Uterus (tissue), 4 donors: Measurements from ENCODE around the gene CTCF. TPM values are rescaled to one million over a fixed set of nuclear protein-coding genes. Genes with fewer than 3 reads are reported as not detected.

Experiments
- DNase-seq, 2 donors: peaks; one replicate each; pipeline ENCODE4 v3.0.0-alpha.2; 2019 to 2020
- H3K27ac ChIP-seq, 2 donors: fragments of 200-600 bp; sonication (generic); 1 replicate in 1 of 2; 2 replicates in 1 of 2; pipeline ENCODE4 v1.5.1; 2016 to 2018
- H3K27me3 ChIP-seq, 2 donors: fragments of 200-600 bp; sonication (generic); one replicate each; pipeline ENCODE4 v1.5.1; 2018 to 2019; ENCODE audit warnings: control low read depth in 1 of 2
- H3K36me3 ChIP-seq, 2 donors: fragments of 200-600 bp; sonication (generic); one replicate each; pipeline ENCODE4 v1.5.1; 2019; ENCODE audit warnings: control low read depth in 1 of 2
- H3K4me1 ChIP-seq, 2 donors: fragments of 200-600 bp; sonication (generic); one replicate each; pipeline ENCODE4 v1.5.1; 2018 to 2019; ENCODE audit warnings: control low read depth in 1 of 2
- H3K4me3 ChIP-seq, 2 donors: fragments of 200-600 bp; sonication (generic); 1 replicate in 1 of 2; 2 replicates in 1 of 2; pipeline ENCODE4 v1.5.1; 2018 to 2019; ENCODE audit warnings: mild to moderate bottlenecking in 1 of 2
- H3K9me3 ChIP-seq, 2 donors: fragments of 200-600 bp; sonication (generic); one replicate each; pipeline ENCODE4 v1.5.1; 2019; ENCODE audit warnings: control low read depth in 1 of 2
- CTCF ChIP-seq, 4 experiments: fragments of 200-600 bp in 2 of 4; fragments of 450-650 bp in 2 of 4; sonication (generic) in 2 of 4; IDR thresholded peaks; one replicate each; pipeline ENCODE4 v1.5.1; 2016 to 2019; ENCODE audit warnings: antibody characterized with exemption in 4 of 4, mild to moderate bottlenecking in 2 of 4, moderate library complexity in 1 of 4
- POLR2A ChIP-seq, 2 donors: fragments of 450-650 bp; IDR thresholded peaks; one replicate each; pipeline ENCODE4 v1.6.1; 2016; ENCODE audit warnings: antibody characterized with exemption in 2 of 2, mild to moderate bottlenecking in 1 of 2, moderate library complexity in 1 of 2
- intact Hi-C: fragments of 100-400 bp; cut with DNase I; formaldehyde crosslinking; loops from one replicate; pipeline ENCODE4 v1.15.1; 2023; ENCODE audit warnings: low total_unique reads
- total RNA-seq, 4 donors: library from RNA; depleted of rRNA in 3 of 4; stranded (reverse); fragments of >200 nt in 3 of 4; gene quantifications; one replicate each; pipeline versions ENCODE4 v1.1.0 to v1.2.4, GENCODE V29; 2014 to 2023
- donor health status: DM: yes; HTN: yes; CAD: no.

CTCF gene
- total RNA-seq, 4 donors from 2014 or later = 24.8 to 54.1 (median 43.7) TPM

DNA sequence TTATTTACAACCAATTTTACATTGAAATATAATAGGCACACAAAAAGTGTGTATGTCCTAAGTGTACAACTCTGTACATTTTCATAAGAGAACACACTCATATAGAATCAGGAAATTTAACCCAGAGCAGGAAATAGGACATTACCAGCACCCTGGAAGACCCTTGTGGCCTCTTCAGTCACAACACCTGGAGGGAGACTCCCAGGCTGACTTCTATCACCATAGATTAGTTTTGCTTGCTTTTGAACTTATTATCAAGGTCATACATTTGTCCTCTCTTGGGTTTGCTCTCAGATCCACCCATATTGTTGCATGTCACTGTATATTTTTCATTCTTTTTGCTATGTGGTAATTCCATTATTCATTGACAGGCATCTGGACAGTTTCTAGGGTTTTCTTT is 27.9 kb upstream of the CTCF start:
- H3K9me3 ChIP-seq = no peaks in the 10 kb centered on the region
- no peaks in the 10 kb centered on the region for H3K27me3 ChIP-seq
- H3K36me3 ChIP-seq = no peaks in the 10 kb centered on the region
- no peak overlapping the region for H3K27ac ChIP-seq
- TF ChIP-seq CTCF (IDR thresholded peaks at IDR 0.05) = no peak
- TF ChIP-seq POLR2A (IDR thresholded peaks at IDR 0.05) = no peak
- peaks cover 0 to 25% of the 10 kb centered on the region in 2 donors for H3K4me1 ChIP-seq
- H3K4me3 ChIP-seq = no peak overlapping the region
- intact Hi-C loops = no loop called here
- DNase-seq = no peak

- intact Hi-C loops = no loop called here
- DNase-seq = no peak
- no peaks in the 10 kb centered on the region for H3K36me3 ChIP-seq
- H3K27ac ChIP-seq = no peak overlapping the region
- no peaks in the 10 kb centered on the region for H3K27me3 ChIP-seq
- no peak for TF ChIP-seq CTCF (IDR thresholded peaks at IDR 0.05)
- no peak for TF ChIP-seq POLR2A (IDR thresholded peaks at IDR 0.05)
- peaks cover 0 to 25% of the 10 kb centered on the region in 2 donors for H3K4me1 ChIP-seq
- no peaks in the 10 kb centered on the region for H3K9me3 ChIP-seq
- H3K4me3 ChIP-seq = no peak overlapping the region
These were observed 27.1 kb upstream of the CTCF start for GRCh38 chr16:67535201-67535600.

GRCh38 chr16:67537270-67537635 is 25.1 kb upstream of the CTCF start:
- Histone ChIP-seq H3K9me3 (no peaks in the 10 kb centered on the region), H3K4me3 (peak overlapping the region; percentile 45 to 55), H3K27ac (peak overlapping the region; percentile 81 to 84), H3K27me3 (no peaks in the 10 kb centered on the region), H3K36me3 (no peaks in the 10 kb centered on the region), H3K4me1 (peaks cover 0 to 15% of the 10 kb centered on the region in 2 donors)
- peak; percentile 60 to 74 for DNase-seq
- intact Hi-C loops = no loop called here
- TF ChIP-seq CTCF (IDR thresholded peaks at IDR 0.05) (no peak), POLR2A (IDR thresholded peaks at IDR 0.05) (peak; percentile 30 to 60)

- intact Hi-C loops = no loop called here
These were observed 24.4 kb upstream of the CTCF start for GRCh38 chr16:67537636-67538591.

More at GRCh38 chr16:67537636-67538591, 24.4 kb upstream of the CTCF start:
- Histone ChIP-seq H3K9me3 (no peaks in the 10 kb centered on the region), H3K27me3 (no peaks in the 10 kb centered on the region), H3K4me3 (peak overlapping the region; percentile 45 to 55), H3K4me1 (peaks cover 0 to 15% of the 10 kb centered on the region in 2 donors), H3K27ac (peak overlapping the region; percentile 81 to 84), H3K36me3 (no peaks in the 10 kb centered on the region)
- peak; percentile 58 to 65 for DNase-seq
- TF ChIP-seq CTCF (IDR thresholded peaks at IDR 0.05) (no peak), POLR2A (IDR thresholded peaks at IDR 0.05) (no peak)
